IMR-90 (cell line): ENCODE measurements around the gene PGAM4. TPM values are rescaled to one million over a fixed set of nuclear protein-coding genes. Genes with fewer than 3 reads are reported as not detected.

Experiments used
- ATAC-seq: fragments of 200-7000 bp; cut with Tn5 transposase; 2 replicates; pipeline ENCODE4 v1.9.1; 2020; ENCODE audit warnings: low read depth, mild to moderate bottlenecking, moderate library complexity
- BruUV-seq: library from RNA; stranded (reverse); fragments of 400-500 nt; replicated peaks from 2 replicates; lab custom pipeline; 2021; lab: Mats Ljungman, UMichigan
- CTCF ChIA-PET: fragments of 300-600 bp; formaldehyde crosslinking; extraction: SDS; loops from one replicate; lab custom pipeline; 2021; ENCODE audit warnings: antibody characterized with exemption; lab: Yijun Ruan, JAX
- POLR2A ChIA-PET: fragments of 300-600 bp; sonication (Branson Sonifier 250); formaldehyde crosslinking; loops from one replicate; lab custom pipeline; 2022; ENCODE audit warnings: antibody characterized with exemption; ENCODE audit not compliant: unreplicated experiment; lab: Charles Lee
- DNase-seq: peaks from one replicate; pipeline ENCODE4 v3.0.0; 2013
- H2AFZ ChIP-seq: replicated peaks from 2 replicates; pipeline ENCODE3; 2013; ENCODE audit warnings: low read length, mild to moderate bottlenecking; ENCODE audit not compliant: poor library complexity
- H2AK5ac ChIP-seq: 2 replicates; pipeline ENCODE4 v1.6.1; 2013; ENCODE audit warnings: low read depth, low read length, inconsistent platforms
- H2AK9ac ChIP-seq: replicated peaks from 2 replicates; pipeline ENCODE3; 2013; ENCODE audit warnings: mild to moderate bottlenecking, low read depth, low read length, moderate library complexity; ENCODE audit not compliant: poor library complexity
- H2BK120ac ChIP-seq: 2 replicates; pipeline ENCODE4 v1.6.1; 2013; ENCODE audit warnings: low read depth, low read length, inconsistent platforms
- H2BK15ac ChIP-seq: 3 replicates; pipeline ENCODE4 v1.6.1; 2013; ENCODE audit warnings: low read depth, low read length, inconsistent platforms
- H2BK20ac ChIP-seq: 2 replicates; pipeline ENCODE4 v1.6.1; 2013; ENCODE audit warnings: low read depth, mild to moderate bottlenecking, inconsistent platforms, low read length, moderate library complexity
- H2BK5ac ChIP-seq: 2 replicates; pipeline ENCODE4 v1.6.1; 2013; ENCODE audit warnings: mild to moderate bottlenecking, low read depth, low read length, inconsistent platforms; ENCODE audit not compliant: poor library complexity, severe bottlenecking
- H3K14ac ChIP-seq: replicated peaks from 2 replicates; pipeline ENCODE4 v1.6.1; 2013; ENCODE audit warnings: low read depth, low read length, inconsistent platforms
- H3K18ac ChIP-seq: 2 replicates; pipeline ENCODE4 v1.6.1; 2013; ENCODE audit warnings: low read depth, low read length, control low read depth
- H3K23ac ChIP-seq: 2 replicates; pipeline ENCODE4 v1.6.1; 2013; ENCODE audit warnings: low read depth, low read length, inconsistent platforms
- H3K27ac ChIP-seq: 2 replicates; pipeline ENCODE4 v1.5.1; 2013; ENCODE audit warnings: mild to moderate bottlenecking, control low read depth, low read length; ENCODE audit not compliant: insufficient read depth
- H3K27me3 ChIP-seq: 2 replicates; pipeline ENCODE4 v1.6.1; 2013; ENCODE audit warnings: low read length; ENCODE audit not compliant: control insufficient read depth, insufficient read depth
- H3K36me3 ChIP-seq: 2 replicates; pipeline ENCODE4 v1.6.1; 2013; ENCODE audit warnings: low read length, mixed read lengths; ENCODE audit not compliant: control insufficient read depth, insufficient read depth
- H3K4ac ChIP-seq: 2 replicates; pipeline ENCODE4 v1.6.1; 2013; ENCODE audit warnings: low read depth, low read length, inconsistent platforms
- H3K4me1 ChIP-seq: 2 replicates; pipeline ENCODE4 v1.6.1; 2013; ENCODE audit warnings: low read length, mixed read lengths; ENCODE audit not compliant: control insufficient read depth, insufficient read depth
- H3K4me2 ChIP-seq: 2 replicates; pipeline ENCODE4 v1.6.1; 2013; ENCODE audit warnings: low read depth, mild to moderate bottlenecking, control low read depth, low read length, moderate library complexity
- H3K4me3 ChIP-seq: 2 replicates; pipeline ENCODE4 v1.5.1; 2013; ENCODE audit warnings: low read depth, mild to moderate bottlenecking, control low read depth, low read length, moderate library complexity; ENCODE audit not compliant: insufficient read depth
- H3K56ac ChIP-seq: 2 replicates; pipeline ENCODE4 v1.6.1; 2013; ENCODE audit warnings: low read length, inconsistent platforms; ENCODE audit not compliant: insufficient read depth; ENCODE audit errors: extremely low read depth
- H3K79me1 ChIP-seq, 2 experiments: 2 replicates each; pipeline ENCODE4 v1.6.1; 2013; ENCODE audit warnings: low read length in 2 of 2, inconsistent platforms in 1 of 2, low read depth in 1 of 2
- H3K9ac ChIP-seq: 2 replicates; pipeline ENCODE4 v1.6.1; 2013; ENCODE audit warnings: low read depth, low read length, control low read depth
- H3K9me1 ChIP-seq: 2 replicates; pipeline ENCODE4 v1.6.1; 2013; ENCODE audit warnings: low read length, inconsistent platforms; ENCODE audit not compliant: insufficient read depth
- H3K9me3 ChIP-seq: 2 replicates; pipeline ENCODE4 v1.6.1; 2013; ENCODE audit warnings: low read length; ENCODE audit not compliant: control insufficient read depth, insufficient read depth
- H4K20me1 ChIP-seq: 2 replicates; pipeline ENCODE4 v1.6.1; 2013; ENCODE audit warnings: low read length, inconsistent platforms; ENCODE audit not compliant: insufficient read depth
- H4K5ac ChIP-seq: 2 replicates; pipeline ENCODE4 v1.6.1; 2013; ENCODE audit warnings: mild to moderate bottlenecking, low read depth, low read length, control low read depth
- H4K8ac ChIP-seq, 2 experiments: 2 replicates each; pipeline ENCODE4 v1.6.1; 2013; ENCODE audit warnings: low read depth in 2 of 2, low read length in 2 of 2, control low read depth in 1 of 2, inconsistent platforms in 1 of 2
- H4K91ac ChIP-seq: 2 replicates; pipeline ENCODE4 v1.6.1; 2013; ENCODE audit warnings: low read depth, low read length, inconsistent platforms; ENCODE audit not compliant: insufficient read depth
- FOS ChIP-seq: fragments of 150-350 bp; IDR thresholded peaks from 2 replicates; pipeline ENCODE4 v1.6.1; 2016; ENCODE audit warnings: low read depth, low read length
- RAD21 ChIP-seq: IDR thresholded peaks from 2 replicates; pipeline ENCODE4 v1.6.1; 2012; ENCODE audit warnings: low read length, improper control_type of control experiment
- RCOR1 ChIP-seq: IDR thresholded peaks from 2 replicates; pipeline ENCODE4 v1.6.1; 2012; ENCODE audit warnings: mild to moderate bottlenecking, low read length, improper control_type of control experiment; ENCODE audit not compliant: insufficient replicate concordance
- WGBS, 2 experiments: methylation state at CpG; one replicate each; pipeline versions ENCODE4 v1.1.5 to v1.1.7; 2013; ENCODE audit warnings: missing lambda C conversion rate in 2 of 2; ENCODE audit not compliant: insufficient read length in 1 of 2; ENCODE audit errors: extremely low coverage in 2 of 2; 5-methylcytosine and 5-hydroxymethylcytosine counted together
- dilution Hi-C: fragments of 300-500 bp; cut with HindIII; formaldehyde crosslinking; loops from one replicate; pipeline ENCODE4 v1.14.3; 2018; ENCODE audit warnings: low sequenced_read_pairs; ENCODE audit not compliant: unreplicated experiment
- in situ Hi-C: fragments of 300-500 bp; cut with MboI; formaldehyde crosslinking; loops from 3 replicates; pipeline ENCODE4 v1.14.3; 2019; ENCODE audit warnings: low sequenced_read_pairs, inconsistent platforms, mixed read lengths
- intact Hi-C: fragments of 100-400 bp; cut with micrococcal nuclease; formaldehyde crosslinking; loops from 2 replicates; pipeline ENCODE4 v1.10.0; 2022
- polyA plus RNA-seq, 3 experiments: library from polyadenylated mRNA; depleted of rRNA; stranded (reverse); fragments of >200 nt; gene quantifications; 2 replicates each; pipeline ENCODE4 v1.2.3, GENCODE V29; 2012; ENCODE audit warnings: low replicate concordance in 1 of 3
- total RNA-seq: library from RNA; depleted of rRNA; stranded (reverse); fragments of >200 nt; gene quantifications from 2 replicates; pipeline ENCODE4 v1.2.3, GENCODE V29; 2012

Gene PGAM4
- total and polyA plus RNA-seq, 2 of the 4 experiments (the other 2 are of a cell fraction) = 0.46 to 0.72 TPM

DNA sequence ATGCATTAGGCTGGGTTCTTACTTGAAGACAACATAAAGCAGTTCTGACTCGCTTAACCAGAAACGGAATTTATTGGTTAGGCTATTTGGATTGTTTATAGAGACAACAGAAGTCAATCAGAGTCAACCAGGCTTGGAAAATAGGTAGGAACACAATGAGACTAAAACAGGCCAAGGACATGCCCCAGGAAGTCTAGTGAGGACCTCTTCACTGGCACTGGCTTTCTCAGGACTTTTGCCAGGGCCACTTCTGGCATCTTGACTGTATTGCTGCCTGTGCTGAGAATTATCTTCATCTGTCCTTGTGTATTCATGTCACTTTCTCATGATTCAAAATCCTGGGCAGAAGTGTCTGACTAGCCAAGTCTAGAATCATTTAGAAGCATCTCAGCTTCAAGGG, 19.6 kb downstream of the PGAM4 start:
- H3K27ac ChIP-seq = no peak overlapping the region

More for the DNA sequence above, 19.6 kb downstream of the PGAM4 start:
- dilution Hi-C loops = no loop called here
- 0 out of 2 replicates have a peak overlapping the region, but pooled peaks have one; percentile 14 for H3K23ac ChIP-seq
- H3K4me3 ChIP-seq = no peak overlapping the region
- H3K4me1 ChIP-seq = peaks cover 2% of the 10 kb centered on the region; the same call in 1 of the 2 replicates
- H2BK120ac ChIP-seq = no peak overlapping the region
- no peak overlapping the region for H2AFZ ChIP-seq
- no peak overlapping the region for H3K4me2 ChIP-seq
- ChIA-PET CTCF (no interaction called here), POLR2A (no interaction called here)
- no TSS peak for BruUV-seq
- no peak overlapping the region for H3K56ac ChIP-seq
- no peaks in the 10 kb centered on the region for H3K9me1 ChIP-seq
- no CpG with 5 or more reads among the region's 2 CpGs for WGBS, 2 experiments
- no peak overlapping the region for H2AK9ac ChIP-seq
- H3K9ac ChIP-seq = no peak overlapping the region
- 0 out of 2 replicates have a peak overlapping the region, but pooled peaks have one; percentile 48 for H3K14ac ChIP-seq
- no peaks in the 10 kb centered on the region for H3K27me3 ChIP-seq
- H2BK20ac ChIP-seq = no peak overlapping the region
- DNase-seq (no peak), ATAC-seq (no peak)
- no peak for TF ChIP-seq RAD21
- no peak for TF ChIP-seq RCOR1
- TF ChIP-seq FOS = no peak
- in situ Hi-C loops = no loop called here
- intact Hi-C loops = no loop called here
- H4K20me1 ChIP-seq = no peaks in the 10 kb centered on the region
- H2BK5ac ChIP-seq = no peak overlapping the region
- H3K18ac ChIP-seq = no peak overlapping the region
- peaks cover 0 to 4% of the 10 kb centered on the region in 2 experiments; a peak in 1 of 4 replicates for H3K79me1 ChIP-seq
- no peak overlapping the region for H2AK5ac ChIP-seq
- H3K36me3 ChIP-seq = no peaks in the 10 kb centered on the region
- H4K8ac ChIP-seq = no peak overlapping the region
- H3K9me3 ChIP-seq = no peaks in the 10 kb centered on the region
- H2BK15ac ChIP-seq = no peak overlapping the region
- no peak overlapping the region for H4K5ac ChIP-seq
- no peak overlapping the region for H3K4ac ChIP-seq
- no peak overlapping the region for H4K91ac ChIP-seq
